Erythroblast (primary cell): ENCODE results near the gene S100A3.

Experiments
- GATA1 ChIP-seq: IDR thresholded peaks from 2 replicates; pipeline ENCODE4 v1.6.1; 2011; ENCODE audit warnings: low read depth, mild to moderate bottlenecking, control low read depth, low read length, moderate library complexity
- POLR2A ChIP-seq: IDR thresholded peaks from 2 replicates; pipeline ENCODE4 v1.6.1; 2011; ENCODE audit warnings: mild to moderate bottlenecking, low read length

- TF ChIP-seq POLR2A (no peak), GATA1 (no peak)
These were observed at the start of gene S100A3 for GRCh38 chr1:153548722-153549688.
